ENCODE results near the gene CHST4. TPM values are rescaled to one million over a fixed set of nuclear protein-coding genes. Genes with fewer than 3 reads are reported as not detected.
"Not testable (repeated sequence)": the region's sequence is repeated elsewhere in the genome, so short reads cannot be mapped to it uniquely, and the experiment has no call there.

The CHST4 gene
- total RNA-seq, 1 donor from 2014 or later, result not detected

GRCh38 chr16:71552698-71553503 lies 26.7 kb downstream of the CHST4 start:
- no peak overlapping the region for H3K4me3 Mint-ChIP-seq
- ATAC-seq (ENCODE audit: low read depth) (no peak), DNase-seq (no peak)
- peaks cover 3% of the 10 kb centered on the region for H3K4me1 Mint-ChIP-seq
- no peaks in the 10 kb centered on the region for H3K36me3 Mint-ChIP-seq (ENCODE audit: low read depth)
- POLR2A ChIA-PET, result no interaction called here
- H3K27ac Mint-ChIP-seq, result no peak overlapping the region
- CTCF ChIA-PET, result no interaction called here
- no peak for TF ChIP-seq CTCF (IDR thresholded peaks at IDR 0.05)
- H3K9me3 Mint-ChIP-seq, result no peaks in the 10 kb centered on the region
- H3K27me3 Mint-ChIP-seq, result peaks cover 4% of the 10 kb centered on the region
- intact Hi-C loops (cut with micrococcal nuclease), result no loop called here

- H3K9me3 Mint-ChIP-seq, result peaks cover 3% of the 10 kb centered on the region
- intact Hi-C loops (cut with micrococcal nuclease), result no loop called here
Observed at GRCh38 chr16:71555230-71555891, 29.1 kb downstream of the CHST4 start.

GRCh38 chr16:71557299-71557698 lies 31.1 kb downstream of the CHST4 start:
- peaks cover 7% of the 10 kb centered on the region for H3K36me3 Mint-ChIP-seq (ENCODE audit: low read depth)
- no peak for TF ChIP-seq CTCF (IDR thresholded peaks at IDR 0.05)
- ATAC-seq (ENCODE audit: low read depth) (no peak), DNase-seq (no peak)
- no peak overlapping the region for H3K27ac Mint-ChIP-seq
- peaks cover 8% of the 10 kb centered on the region for H3K4me1 Mint-ChIP-seq
- intact Hi-C loops (cut with micrococcal nuclease), result no loop called here
- ChIA-PET POLR2A (no interaction called here), CTCF (no interaction called here)
- H3K27me3 Mint-ChIP-seq, result no peaks in the 10 kb centered on the region
- H3K9me3 Mint-ChIP-seq, result peaks cover 10% of the 10 kb centered on the region
- H3K4me3 Mint-ChIP-seq, result no peak overlapping the region

More at GRCh38 chr16:71555230-71555891, 29.1 kb downstream of the CHST4 start:
- no peak for TF ChIP-seq CTCF (IDR thresholded peaks at IDR 0.05)
- Mint-ChIP-seq H3K27me3 (no peaks in the 10 kb centered on the region), H3K27ac (no peak overlapping the region), H3K4me1 (peaks cover 3% of the 10 kb centered on the region), H3K4me3 (no peak overlapping the region), H3K36me3 (ENCODE audit: low read depth) (no peaks in the 10 kb centered on the region)
- ATAC-seq (ENCODE audit: low read depth) (no peak), DNase-seq (no peak)
- POLR2A ChIA-PET, result no interaction called here
- CTCF ChIA-PET, result interaction anchor here (1.9 kb wide), 1 partner anchor 56 kb away, joined by 7 read pairs; no protein-coding TSS in a partner anchor

- ATAC-seq (ENCODE audit: low read depth), result no peak
- ChIA-PET CTCF (no interaction called here), POLR2A (no interaction called here)
- Mint-ChIP-seq H3K36me3 (ENCODE audit: low read depth) (peaks cover 12% of the 10 kb centered on the region), H3K4me1 (peaks cover 6% of the 10 kb centered on the region), H3K4me3 (no peak overlapping the region), H3K27me3 (no peaks in the 10 kb centered on the region), H3K27ac (no peak overlapping the region), H3K9me3 (peaks cover 14% of the 10 kb centered on the region)
- DNase-seq, result no peak
- intact Hi-C loops (cut with micrococcal nuclease), result no loop called here
- no peak for TF ChIP-seq CTCF (IDR thresholded peaks at IDR 0.05)
Observed at GRCh38 chr16:71557954-71558582, 31.8 kb downstream of the CHST4 start.

GRCh38 chr16:71559855-71560254 lies 33.6 kb downstream of the CHST4 start:
- ATAC-seq (ENCODE audit: low read depth) (no peak), DNase-seq (no peak)
- Mint-ChIP-seq H3K4me1 (peaks cover 18% of the 10 kb centered on the region), H3K27me3 (no peaks in the 10 kb centered on the region), H3K9me3 (peaks cover 14% of the 10 kb centered on the region), H3K27ac (no peak overlapping the region), H3K4me3 (no peak overlapping the region), H3K36me3 (ENCODE audit: low read depth) (peaks cover 16% of the 10 kb centered on the region)
- intact Hi-C loops (cut with micrococcal nuclease), result loop anchor here (10.0 kb wide), 1 partner anchor 1105 kb away; no protein-coding TSS in a partner anchor
- no peak for TF ChIP-seq CTCF (IDR thresholded peaks at IDR 0.05)
- POLR2A ChIA-PET, result no interaction called here
- CTCF ChIA-PET, result interaction anchor here (0.9 kb wide), 1 partner anchor 50 kb away, joined by 3 read pairs; no protein-coding TSS in a partner anchor

- H3K27ac Mint-ChIP-seq, result peak overlapping the region; percentile 15
- peaks cover 18% of the 10 kb centered on the region for H3K36me3 Mint-ChIP-seq (ENCODE audit: low read depth)
- DNase-seq; ATAC-seq (ENCODE audit: low read depth); H3K27me3 Mint-ChIP-seq; CTCF ChIA-PET; H3K4me3 Mint-ChIP-seq: not testable (repeated sequence)
- H3K4me1 Mint-ChIP-seq, result peaks cover 37% of the 10 kb centered on the region
- intact Hi-C loops (cut with micrococcal nuclease), result loop anchor here (10.0 kb wide), 1 partner anchor 1103 kb away; no protein-coding TSS in a partner anchor
- POLR2A ChIA-PET, result interaction anchor here (1.7 kb wide), 1 partner anchor 49 kb away, joined by 7 read pairs; no protein-coding TSS in a partner anchor
- peaks cover 14% of the 10 kb centered on the region for H3K9me3 Mint-ChIP-seq
Observed at GRCh38 chr16:71561886-71562285, 35.7 kb downstream of the CHST4 start.

Data from activated B cell treated with CpG ODN at 0.5 μM for 24 hours (primary cell).